K562 (cell line): ENCODE data around the gene ROPN1B. TPM values are rescaled to one million over a fixed set of nuclear protein-coding genes. Genes with fewer than 3 reads are reported as not detected.

Experiments
- MYNN ChIP-seq, 2 experiments: sonication (generic); formaldehyde crosslinking in 1 of 2; IDR thresholded peaks; 2 replicates each; pipeline versions ENCODE4 v1.5.0 to v1.6.1; 2016 to 2020; ENCODE audit warnings: antibody characterized with exemption in 1 of 2, missing genetic modification reagents in 1 of 2
- RHOXF2B ChIP-seq: fragments of 250-450 bp; sonication (Bioruptor Pico); conservative IDR thresholded peaks from 2 replicates; pipeline ENCODE4 v1.5.1; 2021
- ZBTB34 ChIP-seq: fragments of 250-450 bp; sonication (Bioruptor Pico); IDR thresholded peaks from 2 replicates; pipeline ENCODE4 v1.8.0; 2021; ENCODE audit warnings: mild to moderate bottlenecking, moderate library complexity
- ZNF407 ChIP-seq: fragments of 450-650 bp; IDR thresholded peaks from 2 replicates; pipeline ENCODE4 v1.6.1; 2016; ENCODE audit warnings: low read depth
- ZNF444 ChIP-seq: fragments of 250-450 bp; sonication (Bioruptor Pico); IDR thresholded peaks from 2 replicates; pipeline ENCODE4 v1.4.0; 2020; ENCODE audit warnings: mild to moderate bottlenecking, moderate library complexity
- ZNF75A ChIP-seq: fragments of 450-650 bp; formaldehyde crosslinking; IDR thresholded peaks from 2 replicates; pipeline ENCODE4 v1.4.0; 2020; ENCODE audit warnings: mild to moderate bottlenecking
- polyA plus RNA-seq, 8 experiments: library from polyadenylated mRNA; depleted of rRNA in 4 of 8; stranded (reverse) in 5 of 8; unstranded in 3 of 8; fragments of >200 nt; fragmentation: Nextera tagmentation in 2 of 8; fragmentation: Illumina TruSeq in 1 of 8; extraction: Ambion mirVana in 2 of 8; extraction: Trizol in 1 of 8; gene quantifications; 2 replicates each; pipeline versions ENCODE4 v1.2.1 to v1.2.3, GENCODE V29; 2011 to 2014; ENCODE audit warnings: inconsistent platforms in 1 of 8, missing spikeins in 1 of 8
- total RNA-seq, 7 experiments: library from RNA; depleted of rRNA in 6 of 7; stranded (reverse); fragments of >200 nt in 6 of 7; fragmentation: Illumina TruSeq in 2 of 7; extraction: Trizol in 2 of 7; gene quantifications; 2 replicates each; pipeline versions ENCODE4 v1.2.1 to v1.2.3, GENCODE V29; 2011 to 2021; ENCODE audit warnings: low replicate concordance in 1 of 7
- TF ChIP-seq, protein P1 (sequence below): fragments of 450-650 bp; IDR thresholded peaks from 2 replicates; pipeline ENCODE4 v1.7.0; 2016; ENCODE audit warnings: borderline replicate concordance
- TF ChIP-seq, protein P2 (sequence below): fragments of 250-450 bp; sonication (Bioruptor Pico); IDR thresholded peaks from 2 replicates; pipeline ENCODE4 v1.4.0; 2020; ENCODE audit warnings: mild to moderate bottlenecking
- TF ChIP-seq, protein P3 (sequence below): fragments of 450-650 bp; IDR thresholded peaks from 2 replicates; pipeline ENCODE4 v1.6.1; 2018; ENCODE audit not compliant: partially characterized antibody

The ROPN1B gene
- total and polyA plus RNA-seq, 9 of the 15 experiments (the other 6 are each of a cell fraction or from before 2014, with no cell fraction given) = not detected

DNA sequence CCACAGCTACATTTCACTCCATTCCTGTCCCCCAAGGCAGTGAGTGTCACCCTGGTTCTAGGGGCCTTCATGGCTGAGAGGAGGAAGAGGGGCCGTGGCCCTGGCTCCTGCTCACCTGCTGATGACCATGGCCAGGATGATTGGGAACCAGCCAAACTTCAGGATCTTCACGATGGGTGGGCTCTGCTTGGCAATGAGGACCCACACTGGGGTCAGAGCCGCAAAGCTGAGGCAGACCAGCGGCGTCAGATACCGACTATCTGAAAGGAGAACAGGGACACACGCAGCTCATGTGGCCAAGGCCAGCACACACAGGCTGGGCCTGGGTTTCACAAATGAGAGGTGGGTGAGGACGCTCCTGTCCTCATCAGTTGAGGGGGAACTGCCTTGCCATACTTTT lies 47.6 kb downstream of the ROPN1B start (continued):
- TF ChIP-seq, protein P1, sequence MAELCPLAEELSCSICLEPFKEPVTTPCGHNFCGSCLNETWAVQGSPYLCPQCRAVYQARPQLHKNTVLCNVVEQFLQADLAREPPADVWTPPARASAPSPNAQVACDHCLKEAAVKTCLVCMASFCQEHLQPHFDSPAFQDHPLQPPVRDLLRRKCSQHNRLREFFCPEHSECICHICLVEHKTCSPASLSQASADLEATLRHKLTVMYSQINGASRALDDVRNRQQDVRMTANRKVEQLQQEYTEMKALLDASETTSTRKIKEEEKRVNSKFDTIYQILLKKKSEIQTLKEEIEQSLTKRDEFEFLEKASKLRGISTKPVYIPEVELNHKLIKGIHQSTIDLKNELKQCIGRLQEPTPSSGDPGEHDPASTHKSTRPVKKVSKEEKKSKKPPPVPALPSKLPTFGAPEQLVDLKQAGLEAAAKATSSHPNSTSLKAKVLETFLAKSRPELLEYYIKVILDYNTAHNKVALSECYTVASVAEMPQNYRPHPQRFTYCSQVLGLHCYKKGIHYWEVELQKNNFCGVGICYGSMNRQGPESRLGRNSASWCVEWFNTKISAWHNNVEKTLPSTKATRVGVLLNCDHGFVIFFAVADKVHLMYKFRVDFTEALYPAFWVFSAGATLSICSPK = no peak
- TF ChIP-seq, protein P2, sequence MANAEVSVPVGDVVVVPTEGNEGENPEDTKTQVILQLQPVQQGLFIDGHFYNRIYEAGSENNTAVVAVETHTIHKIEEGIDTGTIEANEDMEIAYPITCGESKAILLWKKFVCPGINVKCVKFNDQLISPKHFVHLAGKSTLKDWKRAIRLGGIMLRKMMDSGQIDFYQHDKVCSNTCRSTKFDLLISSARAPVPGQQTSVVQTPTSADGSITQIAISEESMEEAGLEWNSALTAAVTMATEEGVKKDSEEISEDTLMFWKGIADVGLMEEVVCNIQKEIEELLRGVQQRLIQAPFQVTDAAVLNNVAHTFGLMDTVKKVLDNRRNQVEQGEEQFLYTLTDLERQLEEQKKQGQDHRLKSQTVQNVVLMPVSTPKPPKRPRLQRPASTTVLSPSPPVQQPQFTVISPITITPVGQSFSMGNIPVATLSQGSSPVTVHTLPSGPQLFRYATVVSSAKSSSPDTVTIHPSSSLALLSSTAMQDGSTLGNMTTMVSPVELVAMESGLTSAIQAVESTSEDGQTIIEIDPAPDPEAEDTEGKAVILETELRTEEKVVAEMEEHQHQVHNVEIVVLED (CRISPR knock-in tag) = no peak
- no peak for TF ChIP-seq ZNF444 (CRISPR knock-in tag)
- no peak for TF ChIP-seq RHOXF2B (CRISPR knock-in tag)
- TF ChIP-seq, protein P3, sequence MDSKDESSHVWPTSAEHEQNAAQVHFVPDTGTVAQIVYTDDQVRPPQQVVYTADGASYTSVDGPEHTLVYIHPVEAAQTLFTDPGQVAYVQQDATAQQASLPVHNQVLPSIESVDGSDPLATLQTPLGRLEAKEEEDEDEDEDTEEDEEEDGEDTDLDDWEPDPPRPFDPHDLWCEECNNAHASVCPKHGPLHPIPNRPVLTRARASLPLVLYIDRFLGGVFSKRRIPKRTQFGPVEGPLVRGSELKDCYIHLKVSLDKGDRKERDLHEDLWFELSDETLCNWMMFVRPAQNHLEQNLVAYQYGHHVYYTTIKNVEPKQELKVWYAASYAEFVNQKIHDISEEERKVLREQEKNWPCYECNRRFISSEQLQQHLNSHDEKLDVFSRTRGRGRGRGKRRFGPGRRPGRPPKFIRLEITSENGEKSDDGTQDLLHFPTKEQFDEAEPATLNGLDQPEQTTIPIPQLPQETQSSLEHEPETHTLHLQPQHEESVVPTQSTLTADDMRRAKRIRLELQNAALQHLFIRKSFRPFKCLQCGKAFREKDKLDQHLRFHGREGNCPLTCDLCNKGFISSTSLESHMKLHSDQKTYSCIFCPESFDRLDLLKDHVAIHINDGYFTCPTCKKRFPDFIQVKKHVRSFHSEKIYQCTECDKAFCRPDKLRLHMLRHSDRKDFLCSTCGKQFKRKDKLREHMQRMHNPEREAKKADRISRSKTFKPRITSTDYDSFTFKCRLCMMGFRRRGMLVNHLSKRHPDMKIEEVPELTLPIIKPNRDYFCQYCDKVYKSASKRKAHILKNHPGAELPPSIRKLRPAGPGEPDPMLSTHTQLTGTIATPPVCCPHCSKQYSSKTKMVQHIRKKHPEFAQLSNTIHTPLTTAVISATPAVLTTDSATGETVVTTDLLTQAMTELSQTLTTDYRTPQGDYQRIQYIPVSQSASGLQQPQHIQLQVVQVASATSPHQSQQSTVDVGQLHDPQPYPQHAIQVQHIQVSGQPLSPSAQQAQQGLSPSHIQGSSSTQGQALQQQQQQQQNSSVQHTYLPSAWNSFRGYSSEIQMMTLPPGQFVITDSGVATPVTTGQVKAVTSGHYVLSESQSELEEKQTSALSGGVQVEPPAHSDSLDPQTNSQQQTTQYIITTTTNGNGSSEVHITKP = no peak
- TF ChIP-seq ZBTB34 (CRISPR knock-in tag) = no peak
- no peak for TF ChIP-seq MYNN (IDR thresholded peaks at IDR 0.05)
- TF ChIP-seq MYNN (CRISPR knock-in tag; IDR thresholded peaks at IDR 0.05) = no peak
- no peak for TF ChIP-seq ZNF407
- TF ChIP-seq ZNF75A (CRISPR knock-in tag) = no peak
